SK-N-SH (cell line): Measurements from ENCODE around the gene SLC41A3. TPM values are rescaled to one million over a fixed set of nuclear protein-coding genes. Genes with fewer than 3 reads are reported as not detected.

ENCODE experiments used
- CTCF ChIA-PET: fragments of 300-600, 350-600 bp; formaldehyde crosslinking; extraction: SDS; loops from one replicate; lab custom pipeline; 2021; lab: Yijun Ruan, JAX
- POLR2A ChIA-PET: fragments of 350-600 bp; sonication (Branson Sonifier 250); formaldehyde crosslinking; extraction: SDS; loops from one replicate; lab custom pipeline; 2020; ENCODE audit warnings: antibody characterized with exemption, inconsistent platforms; lab: Yijun Ruan, JAX
- DNase-seq: peaks from one replicate; pipeline ENCODE4 v3.0.0; 2012
- H2AFZ ChIP-seq: fragments of 200-600 bp; sonication (generic); 2 replicates; pipeline ENCODE4 v1.8.1; 2016; ENCODE audit warnings: antibody characterized with exemption, mild to moderate bottlenecking, low read depth
- H3F3A ChIP-seq: fragments of 200-600 bp; sonication (generic); replicated peaks from 2 replicates; pipeline ENCODE3; 2016; ENCODE audit warnings: antibody characterized with exemption, mild to moderate bottlenecking; ENCODE audit not compliant: insufficient read depth
- H3K27ac ChIP-seq, 2 experiments: fragments of 200-500 bp in 1 of 2; fragments of 200-600 bp in 1 of 2; sonication (Bioruptor generic) in 1 of 2; sonication (generic), shearing (Covaris generic) in 1 of 2; 2 replicates each; pipeline versions ENCODE4 v1.5.1 to v1.6.1; 2014 to 2016; ENCODE audit warnings: low read depth in 2 of 2, inconsistent platforms in 1 of 2, low read length in 1 of 2, mild to moderate bottlenecking in 1 of 2, mixed read lengths in 1 of 2
- H3K27me3 ChIP-seq: fragments of 200-600 bp; sonication (generic), shearing (Covaris generic); 2 replicates; pipeline ENCODE4 v1.6.1; 2016; ENCODE audit warnings: mixed run types; ENCODE audit not compliant: insufficient read depth
- H3K36me3 ChIP-seq, 2 experiments: fragments of 200-500 bp in 1 of 2; fragments of 200-600 bp in 1 of 2; sonication (Bioruptor generic) in 1 of 2; sonication (generic) in 1 of 2; replicated peaks in 1 of 2; 2 replicates each; pipeline versions ENCODE3 to v1.5.1; 2014 to 2016; ENCODE audit warnings: low read length in 1 of 2, mild to moderate bottlenecking in 1 of 2; ENCODE audit not compliant: insufficient read depth in 2 of 2, control insufficient read depth in 1 of 2
- H3K4me1 ChIP-seq, 2 experiments: fragments of 200-500 bp in 1 of 2; fragments of 200-600 bp in 1 of 2; sonication (Bioruptor generic) in 1 of 2; sonication (generic), shearing (Covaris generic) in 1 of 2; 2 replicates each; pipeline versions ENCODE4 v1.5.1 to v1.6.1; 2014 to 2016; ENCODE audit warnings: low read depth in 1 of 2, low read length in 1 of 2, mixed run types in 1 of 2; ENCODE audit not compliant: insufficient read depth in 2 of 2, control insufficient read depth in 1 of 2
- H3K4me2 ChIP-seq: fragments of 200-600 bp; sonication (generic), shearing (Covaris generic); 2 replicates; pipeline ENCODE4 v1.6.1; 2017; ENCODE audit warnings: mixed run types
- H3K4me3 ChIP-seq, 2 experiments: fragments of 200-500 bp in 1 of 2; fragments of 200-600 bp in 1 of 2; sonication (Bioruptor generic) in 1 of 2; sonication (generic), shearing (Covaris generic) in 1 of 2; 2 replicates each; pipeline versions ENCODE4 v1.5.1 to v1.8.1; 2014 to 2016; ENCODE audit warnings: low read depth in 2 of 2, inconsistent platforms in 1 of 2, low read length in 1 of 2, mild to moderate bottlenecking in 1 of 2, mixed read lengths in 1 of 2, moderate library complexity in 1 of 2
- H3K79me2 ChIP-seq: fragments of 200-600 bp; sonication (generic); 2 replicates; pipeline ENCODE4 v1.8.1; 2017; ENCODE audit warnings: mild to moderate bottlenecking; ENCODE audit not compliant: insufficient read depth
- H3K9ac ChIP-seq: fragments of 200-600 bp; sonication (generic); 2 replicates; pipeline ENCODE4 v1.6.1; 2017; ENCODE audit warnings: mixed run types
- H3K9me2 ChIP-seq: fragments of 200-600 bp; sonication (generic); 2 replicates; pipeline ENCODE4 v1.6.1; 2017; ENCODE audit warnings: mixed run types
- H3K9me3 ChIP-seq: fragments of 200-600 bp; sonication (generic); 2 replicates; pipeline ENCODE4 v1.6.1; 2017; ENCODE audit warnings: mixed run types, mild to moderate bottlenecking, moderate library complexity
- H4K20me1 ChIP-seq: fragments of 200-600 bp; sonication (generic); 2 replicates; pipeline ENCODE4 v1.6.1; 2017; ENCODE audit warnings: mild to moderate bottlenecking, mixed run types; ENCODE audit not compliant: insufficient read depth
- CHD2 ChIP-seq: fragments of 150-350 bp; IDR thresholded peaks from 2 replicates; pipeline ENCODE4 v1.6.1; 2018; ENCODE audit warnings: low read length; ENCODE audit not compliant: partially characterized antibody
- EP300 ChIP-seq, 2 experiments: IDR thresholded peaks; 2 replicates each; pipeline versions ENCODE4 v1.4.0 to v1.6.1; 2012; ENCODE audit warnings: borderline replicate concordance in 1 of 2, low read depth in 1 of 2, low read length in 1 of 2
- FOSL2 ChIP-seq: IDR thresholded peaks from 2 replicates; pipeline ENCODE4 v1.4.0; 2012; ENCODE audit warnings: low read depth, mild to moderate bottlenecking, moderate library complexity, borderline replicate concordance
- FOXJ3 ChIP-seq: sonication (generic); formaldehyde crosslinking; IDR thresholded peaks from 2 replicates; pipeline ENCODE4 v1.5.1; 2020; ENCODE audit warnings: mild to moderate bottlenecking, missing genetic modification reagents
- FOXM1 ChIP-seq: IDR thresholded peaks from 2 replicates; pipeline ENCODE4 v1.4.0; 2012; ENCODE audit warnings: low read depth, mild to moderate bottlenecking
- GABPA ChIP-seq: IDR thresholded peaks from 2 replicates; pipeline ENCODE4 v1.4.0; 2012; ENCODE audit warnings: low read depth, mild to moderate bottlenecking
- GATA2 ChIP-seq: sonication (generic); formaldehyde crosslinking; IDR thresholded peaks from 2 replicates; pipeline ENCODE4 v1.5.0; 2020; ENCODE audit warnings: mild to moderate bottlenecking, missing genetic modification reagents
- JUND ChIP-seq: IDR thresholded peaks from 2 replicates; pipeline ENCODE4 v1.4.0; 2012
- MEF2A ChIP-seq: IDR thresholded peaks from 2 replicates; pipeline ENCODE4 v1.4.0; 2012; ENCODE audit warnings: low read depth, borderline replicate concordance
- NFIC ChIP-seq: IDR thresholded peaks from 2 replicates; pipeline ENCODE4 v1.4.0; 2012; ENCODE audit warnings: borderline replicate concordance
- NRF1 ChIP-seq: IDR thresholded peaks from 2 replicates; pipeline ENCODE4 v1.6.1; 2012; ENCODE audit warnings: low read depth, mild to moderate bottlenecking, low read length
- RAD21 ChIP-seq: IDR thresholded peaks from 2 replicates; pipeline ENCODE4 v1.6.1; 2012; ENCODE audit warnings: mild to moderate bottlenecking, low read length
- RCOR1 ChIP-seq: fragments of 150-350 bp; IDR thresholded peaks from 2 replicates; pipeline ENCODE4 v1.6.1; 2017; ENCODE audit warnings: antibody characterized with exemption, low read length
- SIN3A ChIP-seq: IDR thresholded peaks from 2 replicates; pipeline ENCODE4 v1.6.1; 2012; ENCODE audit warnings: low read depth, mild to moderate bottlenecking, low read length, moderate library complexity, borderline replicate concordance
- SMC3 ChIP-seq: IDR thresholded peaks from 2 replicates; pipeline ENCODE4 v1.6.1; 2012; ENCODE audit warnings: low read depth, low read length, improper control_type of control experiment
- WGBS: methylation state at CpG from one replicate; pipeline ENCODE4 v1.1.6; 2017; ENCODE audit warnings: low lambda C conversion rate; 5-methylcytosine and 5-hydroxymethylcytosine counted together
- polyA plus RNA-seq, 3 experiments: library from polyadenylated mRNA; depleted of rRNA; stranded (reverse); fragments of >200 nt; gene quantifications; 2 replicates each; pipeline ENCODE4 v1.2.3, GENCODE V29; 2012
- TF ChIP-seq, protein P1 (sequence below): IDR thresholded peaks from 2 replicates; pipeline ENCODE4 v1.6.1; 2012; ENCODE audit warnings: mild to moderate bottlenecking, low read depth, low read length, moderate library complexity
- TF ChIP-seq, protein P2 (sequence below): IDR thresholded peaks from 2 replicates; pipeline ENCODE4; 2012

Gene SLC41A3
- polyA plus RNA-seq, 1 of the 3 experiments (the other 2 are of a cell fraction): 53.4 TPM

DNA sequence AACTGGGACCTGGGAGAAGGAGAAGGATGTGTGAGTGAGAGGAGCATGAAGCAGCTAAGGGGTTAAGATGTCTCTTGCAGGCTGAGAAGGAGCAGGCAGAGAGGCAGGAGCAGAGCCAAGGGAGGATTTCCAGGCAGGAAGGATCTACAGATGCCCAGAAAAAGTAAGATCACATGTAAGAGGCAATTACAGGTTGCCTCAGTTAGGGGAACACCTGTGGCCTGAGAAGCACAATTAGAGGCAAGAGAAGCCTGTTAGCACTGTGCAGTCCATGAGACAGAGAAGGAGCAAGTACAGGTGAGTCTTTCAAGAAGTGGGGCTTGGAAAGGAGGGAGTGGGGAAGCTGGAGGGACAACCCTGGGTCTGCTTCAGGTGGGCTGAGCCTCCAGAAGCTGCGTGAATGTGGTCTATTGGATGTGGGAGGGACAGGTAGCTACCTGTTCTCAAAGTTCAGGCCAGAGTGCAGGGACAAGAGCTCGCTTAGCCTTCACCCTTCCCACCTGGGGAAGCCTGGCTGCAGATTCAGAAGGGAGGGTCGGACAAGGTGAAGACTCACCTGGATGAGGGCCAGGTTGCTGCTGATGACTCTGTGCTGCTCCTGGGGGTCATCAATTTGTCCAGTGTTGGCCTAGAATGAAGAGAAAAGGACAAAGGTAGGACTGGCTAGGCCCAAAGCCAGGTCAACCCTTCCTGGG is 50.7 kb downstream of the SLC41A3 start:
- H3K4me2 ChIP-seq: no peak overlapping the region
- no peaks in the 10 kb centered on the region for H3K9me3 ChIP-seq
- H3K4me3 ChIP-seq: no peak overlapping the region
- no peaks in the 10 kb centered on the region for H3K27me3 ChIP-seq
- H3K36me3 ChIP-seq: no peaks in the 10 kb centered on the region
- no peak for TF ChIP-seq NRF1
- TF ChIP-seq RCOR1: no peak
- TF ChIP-seq GABPA: no peak
- TF ChIP-seq, protein P1, sequence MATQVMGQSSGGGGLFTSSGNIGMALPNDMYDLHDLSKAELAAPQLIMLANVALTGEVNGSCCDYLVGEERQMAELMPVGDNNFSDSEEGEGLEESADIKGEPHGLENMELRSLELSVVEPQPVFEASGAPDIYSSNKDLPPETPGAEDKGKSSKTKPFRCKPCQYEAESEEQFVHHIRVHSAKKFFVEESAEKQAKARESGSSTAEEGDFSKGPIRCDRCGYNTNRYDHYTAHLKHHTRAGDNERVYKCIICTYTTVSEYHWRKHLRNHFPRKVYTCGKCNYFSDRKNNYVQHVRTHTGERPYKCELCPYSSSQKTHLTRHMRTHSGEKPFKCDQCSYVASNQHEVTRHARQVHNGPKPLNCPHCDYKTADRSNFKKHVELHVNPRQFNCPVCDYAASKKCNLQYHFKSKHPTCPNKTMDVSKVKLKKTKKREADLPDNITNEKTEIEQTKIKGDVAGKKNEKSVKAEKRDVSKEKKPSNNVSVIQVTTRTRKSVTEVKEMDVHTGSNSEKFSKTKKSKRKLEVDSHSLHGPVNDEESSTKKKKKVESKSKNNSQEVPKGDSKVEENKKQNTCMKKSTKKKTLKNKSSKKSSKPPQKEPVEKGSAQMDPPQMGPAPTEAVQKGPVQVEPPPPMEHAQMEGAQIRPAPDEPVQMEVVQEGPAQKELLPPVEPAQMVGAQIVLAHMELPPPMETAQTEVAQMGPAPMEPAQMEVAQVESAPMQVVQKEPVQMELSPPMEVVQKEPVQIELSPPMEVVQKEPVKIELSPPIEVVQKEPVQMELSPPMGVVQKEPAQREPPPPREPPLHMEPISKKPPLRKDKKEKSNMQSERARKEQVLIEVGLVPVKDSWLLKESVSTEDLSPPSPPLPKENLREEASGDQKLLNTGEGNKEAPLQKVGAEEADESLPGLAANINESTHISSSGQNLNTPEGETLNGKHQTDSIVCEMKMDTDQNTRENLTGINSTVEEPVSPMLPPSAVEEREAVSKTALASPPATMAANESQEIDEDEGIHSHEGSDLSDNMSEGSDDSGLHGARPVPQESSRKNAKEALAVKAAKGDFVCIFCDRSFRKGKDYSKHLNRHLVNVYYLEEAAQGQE: no peak
- TF ChIP-seq NFIC: no peak
- TF ChIP-seq JUND: no peak
- no peak for TF ChIP-seq SIN3A
- no peak for TF ChIP-seq RAD21
- TF ChIP-seq CHD2: no peak
- TF ChIP-seq FOXM1: no peak
- TF ChIP-seq GATA2 (CRISPR knock-in tag): no peak
- TF ChIP-seq EP300 (IDR thresholded peaks at IDR 0.05; ENCODE audit: borderline replicate concordance in 1 of 2, low read depth in 1 of 2, low read length in 1 of 2): no peak
- no peak for TF ChIP-seq FOSL2
- TF ChIP-seq SMC3: no peak
- TF ChIP-seq, protein P2, sequence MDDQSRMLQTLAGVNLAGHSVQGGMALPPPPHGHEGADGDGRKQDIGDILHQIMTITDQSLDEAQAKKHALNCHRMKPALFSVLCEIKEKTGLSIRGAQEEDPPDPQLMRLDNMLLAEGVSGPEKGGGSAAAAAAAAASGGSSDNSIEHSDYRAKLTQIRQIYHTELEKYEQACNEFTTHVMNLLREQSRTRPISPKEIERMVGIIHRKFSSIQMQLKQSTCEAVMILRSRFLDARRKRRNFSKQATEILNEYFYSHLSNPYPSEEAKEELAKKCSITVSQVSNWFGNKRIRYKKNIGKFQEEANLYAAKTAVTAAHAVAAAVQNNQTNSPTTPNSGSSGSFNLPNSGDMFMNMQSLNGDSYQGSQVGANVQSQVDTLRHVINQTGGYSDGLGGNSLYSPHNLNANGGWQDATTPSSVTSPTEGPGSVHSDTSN: no peak
- no peak for TF ChIP-seq MEF2A
- no peak for TF ChIP-seq FOXJ3
- ChIA-PET CTCF (no interaction called here), POLR2A (no interaction called here)
- H3F3A ChIP-seq: peaks cover 9% of the 10 kb centered on the region
- peaks cover 5 to 10% of the 10 kb centered on the region in 2 experiments; a peak in 1 of 4 replicates for H3K4me1 ChIP-seq
- no peak overlapping the region for H3K27ac ChIP-seq
- H3K9ac ChIP-seq: no peak overlapping the region
- H3K9me2 ChIP-seq: no peaks in the 10 kb centered on the region
- 83% methylated on average over 3 of the region's 3 CpGs for WGBS
- H4K20me1 ChIP-seq: no peaks in the 10 kb centered on the region
- DNase-seq: no peak
- H2AFZ ChIP-seq: no peak overlapping the region
- no peaks in the 10 kb centered on the region for H3K79me2 ChIP-seq
